GM20000 (cell line): ENCODE measurements around the gene LRRC14B.

Source experiments
- DNase-seq: peaks from one replicate; pipeline ENCODE4 v3.0.0; 2012; ENCODE audit warnings: low spot score
- TF ChIP-seq, protein P1 (sequence below): IDR thresholded peaks from 2 replicates; pipeline ENCODE4 v1.5.1; 2012; ENCODE audit warnings: mild to moderate bottlenecking, control low read depth; ENCODE audit errors: extremely low read depth, missing control alignments

The LRRC14B gene

GRCh38 chr5:189976-190365 is 1.3 kb upstream of the LRRC14B start:
- TF ChIP-seq, protein P1, sequence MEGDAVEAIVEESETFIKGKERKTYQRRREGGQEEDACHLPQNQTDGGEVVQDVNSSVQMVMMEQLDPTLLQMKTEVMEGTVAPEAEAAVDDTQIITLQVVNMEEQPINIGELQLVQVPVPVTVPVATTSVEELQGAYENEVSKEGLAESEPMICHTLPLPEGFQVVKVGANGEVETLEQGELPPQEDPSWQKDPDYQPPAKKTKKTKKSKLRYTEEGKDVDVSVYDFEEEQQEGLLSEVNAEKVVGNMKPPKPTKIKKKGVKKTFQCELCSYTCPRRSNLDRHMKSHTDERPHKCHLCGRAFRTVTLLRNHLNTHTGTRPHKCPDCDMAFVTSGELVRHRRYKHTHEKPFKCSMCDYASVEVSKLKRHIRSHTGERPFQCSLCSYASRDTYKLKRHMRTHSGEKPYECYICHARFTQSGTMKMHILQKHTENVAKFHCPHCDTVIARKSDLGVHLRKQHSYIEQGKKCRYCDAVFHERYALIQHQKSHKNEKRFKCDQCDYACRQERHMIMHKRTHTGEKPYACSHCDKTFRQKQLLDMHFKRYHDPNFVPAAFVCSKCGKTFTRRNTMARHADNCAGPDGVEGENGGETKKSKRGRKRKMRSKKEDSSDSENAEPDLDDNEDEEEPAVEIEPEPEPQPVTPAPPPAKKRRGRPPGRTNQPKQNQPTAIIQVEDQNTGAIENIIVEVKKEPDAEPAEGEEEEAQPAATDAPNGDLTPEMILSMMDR: no peak
- no peak for DNase-seq

- TF ChIP-seq, protein P1: no peak
- no peak for DNase-seq
These were observed 794 bp upstream of the LRRC14B start for GRCh38 chr5:190366-191035.

- TF ChIP-seq, protein P1: no peak
- DNase-seq: no peak
These were observed 825 bp downstream of the LRRC14B start for GRCh38 chr5:191949-192690.

DNA sequence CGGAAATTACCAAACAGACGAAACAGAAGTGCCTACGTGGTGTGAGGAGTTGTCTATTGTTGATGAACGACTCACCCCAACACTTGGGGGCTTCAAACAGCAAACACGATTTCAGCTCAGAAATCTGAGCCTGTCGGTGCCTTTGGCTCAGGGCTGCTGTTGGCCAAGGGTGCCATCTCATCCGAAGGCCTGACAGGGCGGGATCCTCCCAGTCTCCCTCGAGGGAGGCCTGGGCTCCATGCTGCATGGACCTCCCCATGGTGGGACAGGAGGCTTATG is 1.3 kb downstream of the LRRC14B start:
- DNase-seq: no peak
- TF ChIP-seq, protein P1: no peak

GRCh38 chr5:192970-193831 is 1.9 kb downstream of the LRRC14B start:
- TF ChIP-seq, protein P1: no peak
- no peak for DNase-seq

- TF ChIP-seq, protein P1: no peak
- DNase-seq: no peak
These were observed 2.8 kb downstream of the LRRC14B start for GRCh38 chr5:194102-194501.
